GM12864 (cell line): Measurements from ENCODE around the gene ZNF296.
A peak's percentile ranks its signal among the peaks of the same experiment; 100 is the strongest.

Experiments
- DNase-seq: peaks from one replicate; pipeline ENCODE4 v3.0.0-alpha.2; 2011; ENCODE audit warnings: low read depth
- H3K4me3 ChIP-seq: 2 replicates; pipeline ENCODE4 v1.5.1; 2011; ENCODE audit warnings: mild to moderate bottlenecking, low read depth, low read length, control low read depth
- TF ChIP-seq, protein P1 (sequence below): IDR thresholded peaks from 2 replicates; pipeline ENCODE4 v1.5.1; 2011; ENCODE audit warnings: low read depth, mild to moderate bottlenecking, moderate library complexity, low read length, control low read depth, inconsistent platforms; ENCODE audit errors: missing control alignments

Gene ZNF296

DNA sequence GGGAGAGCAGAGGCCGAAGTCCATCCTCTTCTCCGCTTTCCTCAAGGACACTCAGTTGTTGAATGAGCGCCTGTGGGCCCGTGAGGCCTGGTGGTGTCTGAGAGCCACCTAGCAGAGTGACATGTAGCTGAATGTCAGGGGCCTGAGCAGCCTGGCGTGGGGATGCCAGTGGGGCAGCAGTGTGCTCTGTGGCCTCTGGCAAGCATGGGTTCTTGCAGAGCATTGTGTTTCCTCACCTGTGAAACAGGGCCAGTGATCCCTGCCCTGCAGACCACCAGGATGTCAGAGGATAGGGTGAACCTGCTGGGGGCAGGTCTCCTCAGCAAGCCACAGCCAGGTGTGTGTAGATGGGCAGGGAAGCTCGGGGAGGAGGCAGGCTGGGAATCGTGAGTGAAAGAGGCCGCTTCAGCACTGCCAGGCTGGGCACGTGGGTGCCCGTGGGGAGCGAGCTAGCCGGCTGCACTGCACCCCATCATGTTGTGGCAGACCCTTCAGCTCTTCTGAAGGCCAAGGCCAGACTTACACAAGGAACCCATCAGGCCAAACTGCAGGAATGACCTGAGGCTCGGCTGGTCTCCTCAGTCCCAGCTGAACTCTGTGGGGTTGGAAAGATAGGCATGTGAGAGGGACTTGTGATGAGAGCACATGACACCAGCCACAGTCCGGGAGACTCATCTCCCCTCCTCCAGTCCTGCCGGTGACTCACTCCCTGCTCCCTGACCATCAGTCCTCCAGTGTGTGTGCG lies 21.7 kb upstream of the ZNF296 start:
- DNase-seq, result no peak
- no peak overlapping the region for H3K4me3 ChIP-seq

DNA sequence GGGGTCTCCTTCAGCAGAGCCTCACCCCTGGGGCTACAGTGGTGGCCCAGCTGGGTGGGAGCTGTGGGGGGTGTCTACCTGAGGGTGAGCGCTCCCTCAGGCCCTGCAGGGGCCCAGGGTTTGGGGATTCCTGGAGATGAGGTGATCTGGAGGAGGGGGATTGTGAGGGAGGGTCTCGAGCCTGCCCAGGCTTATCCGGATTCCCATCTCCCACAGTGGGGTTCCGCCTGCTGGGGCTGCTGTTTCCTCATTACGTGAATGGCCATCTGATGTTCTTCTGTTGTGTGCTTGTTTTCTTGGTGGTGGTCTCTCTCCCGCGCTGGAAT lies 21.1 kb upstream of the ZNF296 start:
- TF ChIP-seq, protein P1, sequence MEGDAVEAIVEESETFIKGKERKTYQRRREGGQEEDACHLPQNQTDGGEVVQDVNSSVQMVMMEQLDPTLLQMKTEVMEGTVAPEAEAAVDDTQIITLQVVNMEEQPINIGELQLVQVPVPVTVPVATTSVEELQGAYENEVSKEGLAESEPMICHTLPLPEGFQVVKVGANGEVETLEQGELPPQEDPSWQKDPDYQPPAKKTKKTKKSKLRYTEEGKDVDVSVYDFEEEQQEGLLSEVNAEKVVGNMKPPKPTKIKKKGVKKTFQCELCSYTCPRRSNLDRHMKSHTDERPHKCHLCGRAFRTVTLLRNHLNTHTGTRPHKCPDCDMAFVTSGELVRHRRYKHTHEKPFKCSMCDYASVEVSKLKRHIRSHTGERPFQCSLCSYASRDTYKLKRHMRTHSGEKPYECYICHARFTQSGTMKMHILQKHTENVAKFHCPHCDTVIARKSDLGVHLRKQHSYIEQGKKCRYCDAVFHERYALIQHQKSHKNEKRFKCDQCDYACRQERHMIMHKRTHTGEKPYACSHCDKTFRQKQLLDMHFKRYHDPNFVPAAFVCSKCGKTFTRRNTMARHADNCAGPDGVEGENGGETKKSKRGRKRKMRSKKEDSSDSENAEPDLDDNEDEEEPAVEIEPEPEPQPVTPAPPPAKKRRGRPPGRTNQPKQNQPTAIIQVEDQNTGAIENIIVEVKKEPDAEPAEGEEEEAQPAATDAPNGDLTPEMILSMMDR, result no peak
- no peak for DNase-seq
- H3K4me3 ChIP-seq, result no peak overlapping the region

More for the DNA sequence above, 21.7 kb upstream of the ZNF296 start:
- TF ChIP-seq, protein P1, result no peak

DNA sequence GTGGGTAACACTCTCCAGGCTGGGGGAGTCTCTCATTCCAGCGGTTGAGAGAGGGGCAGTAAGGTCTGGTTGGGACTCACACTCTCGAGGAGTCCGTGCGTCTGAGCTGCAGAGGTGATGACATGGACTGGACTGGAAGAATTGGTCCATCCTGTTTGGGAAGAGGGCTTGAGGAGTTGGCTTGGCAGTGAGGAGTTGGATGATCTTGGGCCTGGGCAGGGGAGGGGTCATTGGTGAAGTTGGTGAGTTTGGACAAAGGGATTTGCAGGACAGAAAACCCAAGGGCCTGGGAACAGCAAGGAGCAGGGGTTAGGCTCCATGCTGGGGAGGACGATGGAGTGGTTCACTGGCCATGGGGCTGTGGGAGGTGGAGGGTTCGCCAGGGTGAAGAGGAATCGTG lies 20.4 kb upstream of the ZNF296 start:
- TF ChIP-seq, protein P1, result no peak

DNA sequence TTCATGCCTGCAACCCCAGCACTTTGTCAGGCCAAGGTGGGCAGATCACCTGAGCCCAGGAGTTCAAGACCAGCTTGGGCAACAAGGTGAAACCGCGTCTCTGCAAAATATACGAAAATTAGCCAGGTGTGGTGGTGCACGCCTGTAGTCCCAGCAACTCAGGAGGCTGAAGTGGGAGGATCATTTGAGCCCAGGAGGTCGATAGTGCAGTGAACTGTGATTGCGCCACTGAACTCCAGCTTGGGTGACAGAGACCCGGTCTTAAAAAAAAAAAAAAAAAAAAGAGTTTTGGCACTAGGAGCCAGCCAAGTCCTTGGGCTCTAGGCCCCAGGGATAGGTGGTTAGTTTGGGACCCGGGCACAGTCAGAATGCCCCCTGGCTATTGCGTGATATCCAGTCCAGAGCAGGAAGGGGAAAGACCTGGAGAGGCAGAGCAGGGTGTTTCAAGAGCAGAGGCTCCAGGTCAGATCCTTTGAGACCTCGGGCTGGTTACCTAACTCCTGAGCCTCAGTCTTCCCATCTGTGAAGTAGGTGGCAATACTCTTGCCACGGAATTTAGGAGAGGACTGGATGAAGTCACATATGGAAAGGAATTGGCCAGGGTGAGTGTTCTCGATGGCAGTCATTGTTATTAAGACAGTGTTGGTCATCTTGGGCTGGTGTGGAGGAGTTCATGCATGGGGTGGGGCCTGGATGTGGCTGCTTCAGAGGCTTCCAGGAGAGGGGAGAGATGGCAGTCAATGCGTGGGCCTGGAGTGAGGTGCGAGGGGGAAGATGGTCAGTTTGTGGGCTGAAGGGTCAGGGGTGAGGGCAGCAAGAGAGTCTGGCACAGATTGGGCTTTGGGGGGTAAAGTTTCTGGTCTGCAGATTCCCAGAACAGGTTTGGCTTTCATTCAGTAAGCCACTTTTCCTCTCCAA lies 19.5 kb upstream of the ZNF296 start:
- DNase-seq, result no peak
- H3K4me3 ChIP-seq, result no peak overlapping the region

More for the DNA sequence above, 20.4 kb upstream of the ZNF296 start:
- no peak overlapping the region for H3K4me3 ChIP-seq
- no peak for DNase-seq

DNA sequence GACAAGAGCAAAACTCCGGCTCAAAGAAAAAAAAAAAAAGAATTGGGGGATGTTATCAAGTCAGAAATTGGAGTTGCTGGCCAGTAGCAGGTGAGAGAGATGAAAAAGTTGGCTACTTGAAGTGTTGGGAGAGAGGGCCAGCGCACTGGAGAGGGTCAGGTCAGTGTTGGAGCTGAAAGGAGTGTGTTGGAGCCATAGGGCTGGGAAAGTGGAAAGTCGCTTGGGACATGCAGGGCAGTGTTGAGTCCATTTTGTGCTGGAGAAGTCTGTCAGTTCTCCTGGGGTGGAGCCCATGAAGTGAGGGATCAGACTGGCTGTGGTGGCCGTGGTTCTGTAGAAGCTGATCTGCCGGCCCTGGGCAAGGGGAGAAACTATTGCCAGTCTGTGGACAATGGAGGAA lies 18.4 kb upstream of the ZNF296 start:
- peak overlapping the region; percentile 67 for H3K4me3 ChIP-seq
- TF ChIP-seq, protein P1, result no peak
- no peak for DNase-seq

More for the DNA sequence above, 19.5 kb upstream of the ZNF296 start:
- TF ChIP-seq, protein P1, result no peak

DNA sequence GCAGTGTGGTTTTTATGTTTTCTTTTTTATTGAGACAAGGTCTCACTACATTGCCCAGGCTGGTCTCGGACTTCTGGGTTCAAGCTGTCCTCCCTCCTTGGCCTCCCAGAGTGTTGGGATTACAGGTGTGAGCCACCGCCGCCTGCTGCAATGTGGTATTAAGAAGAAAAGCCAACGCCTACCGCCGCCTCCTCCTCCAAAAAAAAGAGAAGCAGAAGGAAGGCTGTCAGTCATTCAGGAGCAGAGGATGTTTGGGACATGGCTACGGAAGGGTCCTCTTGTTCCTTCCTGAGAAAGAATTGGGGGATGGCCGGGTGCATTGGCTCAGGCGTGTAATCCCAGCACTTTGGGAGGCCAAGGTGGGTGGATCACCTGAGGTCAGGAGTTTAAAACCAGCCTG lies 17.9 kb upstream of the ZNF296 start:
- peak overlapping the region; percentile 67 for H3K4me3 ChIP-seq
- TF ChIP-seq, protein P1, result no peak
- DNase-seq, result no peak
